Stimulated activated CD4-positive, alpha-beta T cell treated with anti-CD3 and anti-CD28 coated beads, Interleukin-12 subunit alpha, Interleukin-12 subunit beta, amount 100 ng/mL, for 4 hours (primary cell): ENCODE measurements around the gene TNS3.

ENCODE experiments used
- DNase-seq: peaks from one replicate; pipeline ENCODE4 v3.0.0-alpha.2; 2020

The TNS3 gene

DNA sequence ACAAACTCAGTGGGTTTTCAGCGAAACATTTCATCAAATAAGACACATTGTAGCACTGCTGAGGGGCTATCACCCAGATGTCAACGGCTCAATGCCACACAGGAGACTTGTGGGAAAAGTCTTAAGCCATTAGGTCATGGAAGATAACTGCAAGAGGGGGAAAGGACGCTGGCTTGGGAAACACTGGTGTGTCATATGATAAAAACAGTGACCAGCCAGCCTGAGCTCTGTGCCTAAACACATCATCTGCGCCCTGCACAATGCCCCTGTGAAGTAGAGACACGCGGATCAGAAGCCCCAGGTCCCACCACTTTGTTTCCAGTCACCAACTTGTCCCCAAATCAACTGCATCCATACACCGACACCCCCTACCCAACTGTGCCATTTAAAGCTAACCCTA, 116.7 kb downstream of the TNS3 start:
- no peak for DNase-seq

DNA sequence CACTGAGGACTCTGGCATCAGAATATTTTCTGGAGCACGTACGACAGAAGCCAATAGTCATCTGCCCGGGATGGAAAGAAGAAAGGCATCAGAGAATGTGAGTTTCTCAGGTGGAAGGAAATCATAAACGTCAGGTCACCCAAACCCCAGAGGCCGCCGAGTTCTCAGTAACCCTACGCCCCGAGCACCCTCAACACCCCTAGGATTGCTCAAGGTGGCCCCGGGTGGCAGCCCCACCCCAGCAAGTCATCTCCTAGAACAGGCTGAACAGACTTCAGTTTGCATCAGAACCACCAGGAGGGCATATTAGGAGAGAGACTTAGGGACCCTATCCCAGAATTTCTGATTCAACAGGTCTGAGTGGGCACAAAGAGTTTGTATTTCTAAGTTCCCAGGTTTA, 117.6 kb downstream of the TNS3 start:
- no peak for DNase-seq

DNA sequence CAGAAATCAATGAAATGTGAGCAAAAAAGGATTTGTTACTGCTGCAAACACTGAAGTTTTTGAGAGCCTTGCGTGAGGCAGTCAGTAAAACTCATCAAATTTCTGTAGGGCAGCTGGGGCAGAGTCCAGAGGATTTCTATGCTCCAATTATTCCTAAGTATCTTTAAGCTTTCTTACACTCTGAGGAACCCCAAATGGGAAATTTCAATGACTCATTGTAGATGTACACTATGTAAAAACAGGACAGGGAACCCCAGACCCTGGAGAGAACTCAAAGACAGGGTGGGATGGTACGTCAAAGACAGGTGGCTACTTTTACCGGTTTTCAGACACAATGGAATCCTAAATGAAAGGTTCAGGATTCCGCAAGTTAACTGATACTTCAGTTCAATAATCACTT, 120.2 kb downstream of the TNS3 start:
- DNase-seq, result no peak

DNA sequence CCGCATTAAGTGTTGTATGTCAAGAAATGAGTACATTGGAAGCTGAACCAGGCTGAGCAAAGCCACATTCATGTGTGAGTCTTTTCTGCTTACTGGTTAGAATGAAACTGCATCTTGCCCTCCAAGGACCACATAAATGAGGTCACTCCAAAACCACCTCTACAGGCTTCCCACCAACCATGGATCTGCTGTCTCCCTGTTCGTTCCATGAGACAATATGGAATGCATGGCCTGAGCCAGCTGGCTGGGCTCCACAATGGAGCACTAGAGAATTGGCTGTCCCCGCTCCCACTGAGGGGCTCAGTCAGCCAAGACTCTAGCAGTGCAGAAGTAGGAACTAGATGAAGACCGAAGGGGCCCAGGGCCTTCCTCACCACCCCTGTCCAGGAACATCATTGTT, 120.8 kb downstream of the TNS3 start:
- no peak for DNase-seq

GRCh38 chr7:47460251-47460989, 121.5 kb downstream of the TNS3 start:
- no peak for DNase-seq

- DNase-seq, result no peak
Observed at GRCh38 chr7:47458486-47458885, 123.4 kb downstream of the TNS3 start.

GRCh38 chr7:47458057-47458456, 123.9 kb downstream of the TNS3 start:
- no peak for DNase-seq

- DNase-seq, result no peak
Observed at GRCh38 chr7:47456210-47456955, 125.5 kb downstream of the TNS3 start.

DNA sequence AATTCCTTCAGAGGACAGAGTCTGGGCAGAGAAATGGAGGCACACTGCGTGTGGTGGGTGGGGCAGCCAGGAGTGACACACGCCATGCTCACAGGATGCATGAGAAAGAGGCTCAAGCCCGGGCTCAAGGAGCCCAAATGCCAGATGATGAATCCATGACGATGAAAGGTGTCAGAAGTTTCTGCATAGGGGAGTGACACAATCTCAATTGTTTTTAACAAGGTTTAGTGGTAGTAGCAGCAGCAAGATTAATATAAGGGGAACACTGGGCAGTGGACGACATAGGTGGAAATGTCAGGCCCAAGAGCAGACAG, 126.1 kb downstream of the TNS3 start:
- no peak for DNase-seq

DNA sequence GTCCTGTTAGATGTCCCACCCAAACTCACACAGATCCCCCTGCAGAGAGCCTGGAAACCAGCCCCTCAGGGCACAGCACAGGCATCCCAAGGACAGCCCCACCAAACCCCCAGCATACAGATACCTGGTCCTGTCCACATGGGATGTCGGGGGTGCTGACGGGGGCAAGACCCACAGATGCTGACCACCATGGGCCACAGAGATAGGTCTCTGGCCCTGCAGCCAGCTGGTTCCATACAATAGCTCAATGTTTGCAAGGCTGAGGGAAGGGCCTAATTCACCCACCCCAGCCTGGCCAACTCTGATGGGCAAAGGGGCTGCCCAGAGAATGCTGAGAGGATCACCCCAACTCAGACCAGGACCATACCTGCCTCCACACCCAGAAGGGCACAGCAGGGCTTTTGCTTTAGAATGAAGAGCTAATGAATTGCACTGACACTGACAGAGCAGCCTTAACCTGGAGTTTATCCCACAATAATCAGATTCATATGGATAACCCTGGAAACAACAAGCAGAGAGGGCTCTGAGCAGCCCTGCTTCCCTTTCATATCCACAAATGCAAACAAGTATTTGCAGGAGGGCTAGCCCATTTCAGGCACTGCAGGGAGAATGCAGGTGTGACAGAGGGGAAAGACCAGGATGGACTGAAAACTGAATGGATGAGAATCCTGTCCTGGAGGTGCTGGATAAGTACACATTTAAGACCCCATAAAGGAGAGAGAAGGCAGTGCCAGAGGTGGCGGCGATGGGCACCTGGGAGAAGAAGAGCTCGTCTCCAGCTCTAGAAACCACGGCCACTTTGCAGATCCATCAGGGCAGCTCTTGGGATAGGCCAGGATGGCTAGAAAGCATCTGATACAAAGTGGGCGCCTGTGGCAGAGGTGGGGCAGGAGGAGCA, 126.7 kb downstream of the TNS3 start:
- no peak for DNase-seq

- no peak for DNase-seq
Observed at GRCh38 chr7:47454069-47454973, 127.6 kb downstream of the TNS3 start.

DNA sequence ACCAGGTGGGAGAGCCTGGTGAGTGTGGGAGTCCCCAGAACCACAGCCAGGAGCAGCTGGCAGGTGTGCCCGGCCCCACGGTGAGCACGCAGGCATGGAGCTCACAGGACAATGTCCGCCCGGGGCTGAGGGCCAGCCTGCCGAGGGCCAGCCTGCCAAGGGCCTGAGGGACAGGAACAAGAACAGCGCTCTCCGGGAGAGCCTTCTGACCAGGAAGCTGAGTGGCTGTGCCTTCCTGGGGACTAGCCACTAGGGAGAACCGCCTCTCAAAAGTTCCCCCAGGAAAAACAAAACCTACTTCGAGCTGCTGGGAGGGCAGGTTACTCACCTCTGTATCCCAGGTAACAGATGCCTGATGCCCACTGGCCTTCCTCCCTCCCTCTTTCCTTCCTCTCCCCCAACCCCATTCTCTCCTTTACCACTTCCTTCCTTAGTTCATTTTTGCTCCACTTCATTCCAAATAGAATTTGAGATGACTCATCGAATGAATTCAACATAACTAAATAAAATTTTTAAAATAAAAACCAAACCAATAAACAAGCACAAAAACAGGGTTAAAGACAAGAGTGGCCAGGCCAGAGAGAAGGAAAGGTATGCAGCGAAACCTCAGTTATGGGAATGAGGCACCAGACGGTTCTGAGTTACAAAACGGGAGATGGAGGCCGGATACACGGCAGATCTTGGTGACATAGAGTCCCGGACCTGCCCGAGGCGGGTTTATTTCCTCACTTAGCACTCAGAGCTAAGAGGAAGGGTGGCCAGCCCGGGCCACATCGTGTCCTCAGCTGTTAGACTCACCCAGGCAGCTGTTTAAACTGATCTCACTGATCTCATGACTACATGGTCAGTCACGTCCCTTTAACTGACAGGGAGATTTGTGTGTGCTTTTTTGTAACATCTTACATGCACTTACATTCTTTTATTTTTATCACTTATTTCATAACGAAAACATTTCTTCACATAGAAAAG, 128.5 kb downstream of the TNS3 start:
- no peak for DNase-seq

GRCh38 chr7:47452715-47453092, 129.2 kb downstream of the TNS3 start:
- no peak for DNase-seq

- no peak for DNase-seq
Observed at GRCh38 chr7:47452295-47452694, 129.6 kb downstream of the TNS3 start.

DNA sequence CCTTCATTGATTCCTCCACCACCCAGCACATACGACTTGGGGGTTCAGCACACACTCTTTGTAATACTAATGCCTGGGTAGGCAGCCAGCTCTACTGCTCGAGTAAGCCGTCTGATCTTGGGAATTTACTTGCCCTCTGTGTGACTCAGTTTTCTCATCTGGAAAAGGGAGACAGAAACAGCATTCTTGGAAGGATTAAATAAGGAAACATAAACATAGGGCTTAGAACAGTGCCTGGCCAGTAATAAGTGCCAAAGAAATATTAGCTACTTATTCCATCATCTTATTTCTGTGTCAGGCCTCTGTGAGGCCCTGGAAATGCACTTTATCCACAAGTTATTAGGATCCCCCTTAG, 130.1 kb downstream of the TNS3 start:
- no peak for DNase-seq

GRCh38 chr7:47449810-47450590, 131.9 kb downstream of the TNS3 start:
- no peak for DNase-seq

GRCh38 chr7:47448971-47449370, 132.9 kb downstream of the TNS3 start:
- DNase-seq, result no peak

DNA sequence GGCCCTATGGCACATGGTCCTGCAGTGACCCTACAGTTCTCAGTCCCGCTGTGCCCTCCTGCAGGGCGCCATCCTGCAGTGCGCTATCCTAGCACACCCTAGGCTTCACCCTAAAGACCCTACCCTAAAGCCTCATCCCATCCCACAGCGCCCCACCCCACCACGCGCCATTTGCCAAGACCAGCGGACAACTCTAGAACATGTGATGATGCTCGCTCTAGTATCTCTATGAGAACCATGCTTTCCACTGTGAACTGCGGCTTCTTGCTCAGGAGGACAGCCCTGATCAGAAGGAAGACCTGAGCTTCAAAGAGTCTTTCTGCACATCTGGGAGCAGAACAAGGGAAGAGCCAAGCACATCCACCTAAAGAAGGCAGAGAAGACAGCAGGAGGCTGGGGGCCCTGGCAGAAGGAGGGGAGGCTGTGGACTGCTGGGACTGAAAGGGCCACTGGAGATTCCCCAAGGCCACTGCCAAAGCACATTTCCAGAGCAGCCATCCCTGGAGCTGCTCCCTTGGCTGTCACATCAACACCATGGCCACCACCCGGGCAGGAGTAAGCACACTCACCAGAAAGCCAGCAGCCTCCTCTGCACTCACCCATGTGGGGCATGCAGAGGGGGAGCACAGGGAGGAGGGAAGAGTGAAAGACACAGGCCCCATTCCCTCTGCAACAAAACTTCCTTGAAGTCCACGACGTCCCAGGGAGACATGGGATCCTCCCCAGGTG, 134.1 kb downstream of the TNS3 start:
- no peak for DNase-seq

DNA sequence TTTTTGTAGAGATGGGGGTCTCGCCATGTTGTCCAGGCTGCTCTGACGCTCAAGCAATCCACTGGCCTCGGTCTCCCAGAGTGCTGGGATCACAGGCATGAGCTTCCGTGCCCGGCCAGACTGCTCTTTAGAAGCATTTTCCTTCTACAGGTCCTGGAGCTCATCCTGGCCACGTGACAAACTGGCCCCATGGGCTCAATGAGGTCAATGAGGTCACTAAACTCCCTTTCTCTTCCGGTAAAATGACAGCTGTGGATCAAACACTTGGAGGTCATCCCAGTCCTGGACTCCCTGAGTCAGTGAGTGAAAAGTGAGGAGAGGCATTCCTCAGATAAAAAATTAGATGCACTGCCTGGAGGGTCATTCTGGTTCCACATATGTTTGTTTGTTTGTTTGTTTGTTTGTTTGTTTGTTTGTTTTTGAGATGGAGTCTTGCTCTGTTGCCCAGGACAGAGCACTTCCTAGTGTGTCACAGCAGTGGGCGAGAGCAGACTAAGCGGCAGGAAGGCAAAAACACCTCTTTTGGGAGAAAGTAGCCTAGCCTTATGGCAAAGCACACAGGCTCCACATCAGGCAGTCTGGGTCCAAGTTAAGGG, 134.9 kb downstream of the TNS3 start:
- no peak for DNase-seq
